NCI-H2081 (cell line): ENCODE measurements around the gene ADGRL3.
A peak's percentile ranks its signal among the peaks of the same experiment; 100 is the strongest.

ENCODE experiments used
- DNase-seq, 2 experiments: peaks; one replicate each; lab custom pipeline; 2025; lab: John Stamatoyannopoulos, UW

Gene ADGRL3

GRCh38 chr4:61426229-61426628, 226.1 kb downstream of the ADGRL3 start:
- no peak for DNase-seq

DNA sequence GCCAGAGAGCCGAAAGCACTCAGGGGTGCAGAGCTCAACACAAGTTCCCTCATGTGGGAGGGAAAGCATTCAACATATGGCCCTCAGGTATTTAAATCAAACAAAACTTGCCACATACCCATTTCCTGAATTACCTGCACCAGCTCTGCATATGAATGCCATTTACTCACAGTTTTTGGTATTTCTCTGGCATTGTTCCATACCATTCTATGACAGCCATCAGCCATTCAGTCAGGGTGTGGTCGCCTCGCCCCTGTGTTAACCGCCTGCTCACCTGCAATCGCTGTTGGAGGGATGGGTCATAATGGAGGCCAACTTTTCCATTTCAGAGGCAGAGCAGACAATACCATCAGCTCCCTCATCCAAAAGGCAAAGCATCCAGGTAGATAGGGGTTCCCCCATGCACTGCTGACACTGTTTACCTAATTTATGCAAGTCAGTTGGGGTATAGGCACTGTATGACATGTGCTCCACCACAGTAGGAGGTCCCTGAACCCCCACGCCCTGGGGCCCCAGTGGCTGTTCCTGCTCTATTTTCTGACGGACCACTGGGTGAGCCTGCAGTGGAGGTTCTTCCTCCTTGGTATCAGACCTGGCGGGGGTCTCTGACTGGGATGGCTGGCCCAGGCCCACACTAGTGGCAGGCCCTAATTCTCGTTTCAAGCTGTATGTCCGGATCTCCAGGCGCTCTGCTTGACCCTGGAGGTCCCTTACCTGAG, 227.1 kb downstream of the ADGRL3 start:
- no peak for DNase-seq

- DNase-seq = peak in 1 of 2 experiments; percentile 4
These were observed 227.8 kb downstream of the ADGRL3 start for GRCh38 chr4:61427818-61428495.

DNA sequence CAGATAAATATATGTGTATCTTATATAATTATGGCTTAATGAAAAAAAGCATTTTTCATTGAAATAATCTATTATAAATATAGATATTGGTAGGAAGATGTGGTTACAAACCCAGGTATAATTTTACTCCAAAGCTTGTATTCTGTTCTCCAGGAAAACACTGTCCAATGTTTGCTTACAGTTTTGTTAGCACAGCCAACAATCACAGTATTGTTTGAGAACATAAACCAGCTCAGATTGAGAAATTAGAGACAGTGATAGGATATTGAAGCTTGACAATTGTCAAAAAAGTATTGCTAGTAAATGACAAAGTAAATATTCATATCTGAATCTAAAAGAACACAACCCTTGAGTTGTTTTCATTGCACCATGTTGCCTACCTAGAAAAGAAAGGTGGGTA, 228.8 kb downstream of the ADGRL3 start:
- DNase-seq = peak in 1 of 2 experiments; percentile 30

DNA sequence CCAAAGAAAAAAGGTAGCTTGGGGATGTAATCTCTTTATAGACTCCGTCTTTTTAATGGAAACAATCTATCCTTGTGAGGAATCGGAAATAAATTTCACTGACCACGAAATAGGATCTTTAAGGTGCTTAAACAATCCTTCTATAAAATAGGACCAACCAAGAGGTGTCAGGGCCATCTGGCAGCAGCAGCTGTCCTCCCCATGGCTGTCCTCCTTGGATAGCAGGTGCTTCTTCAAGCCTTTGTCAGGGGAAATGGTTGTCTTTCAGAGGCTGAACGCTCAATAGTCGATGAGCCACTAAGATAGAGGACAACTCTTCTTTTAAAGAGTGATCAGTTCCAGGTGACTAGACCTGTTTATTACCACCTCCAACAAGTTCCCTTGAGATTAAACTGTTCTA, 231.0 kb downstream of the ADGRL3 start:
- DNase-seq = no peak

- DNase-seq = no peak
These were observed 237.8 kb downstream of the ADGRL3 start for GRCh38 chr4:61437923-61438322.

DNA sequence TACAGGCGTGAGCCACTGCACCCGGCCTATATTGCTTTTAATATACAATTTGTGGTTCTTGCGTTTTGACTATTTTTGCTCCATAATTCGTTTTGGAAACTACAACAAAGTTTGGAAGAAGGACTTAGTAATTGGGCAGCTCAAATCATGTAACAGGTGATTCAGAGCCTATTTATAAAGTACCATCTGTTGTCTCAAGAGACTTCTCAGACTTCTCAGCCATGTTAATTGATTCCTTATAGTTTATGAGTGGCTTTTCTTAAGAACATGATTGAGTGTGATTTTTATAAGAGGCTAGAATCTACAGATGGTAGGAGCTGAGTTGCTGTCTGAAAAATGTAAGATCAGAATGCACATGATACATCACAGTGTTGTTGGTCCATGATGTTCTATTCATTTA, 240.2 kb downstream of the ADGRL3 start:
- no peak for DNase-seq

DNA sequence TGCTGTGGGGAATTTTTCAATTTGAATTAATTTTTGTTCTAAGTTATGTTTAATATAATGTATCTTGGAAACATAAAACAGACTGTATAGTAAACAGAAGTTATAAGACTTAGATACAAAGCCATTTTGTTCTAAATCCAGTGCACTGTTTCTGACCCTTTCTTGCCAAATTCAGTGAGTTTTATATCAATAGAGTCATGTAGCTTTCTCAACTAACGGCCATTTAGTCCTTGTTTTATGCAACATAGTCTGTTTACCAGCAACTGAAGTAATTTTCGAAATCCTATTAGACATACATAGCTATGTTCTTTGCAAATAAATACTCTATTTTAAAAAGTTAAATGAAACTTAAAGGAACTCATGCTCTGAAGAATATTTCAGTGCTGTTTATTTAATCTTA, 242.8 kb downstream of the ADGRL3 start:
- DNase-seq = no peak

DNA sequence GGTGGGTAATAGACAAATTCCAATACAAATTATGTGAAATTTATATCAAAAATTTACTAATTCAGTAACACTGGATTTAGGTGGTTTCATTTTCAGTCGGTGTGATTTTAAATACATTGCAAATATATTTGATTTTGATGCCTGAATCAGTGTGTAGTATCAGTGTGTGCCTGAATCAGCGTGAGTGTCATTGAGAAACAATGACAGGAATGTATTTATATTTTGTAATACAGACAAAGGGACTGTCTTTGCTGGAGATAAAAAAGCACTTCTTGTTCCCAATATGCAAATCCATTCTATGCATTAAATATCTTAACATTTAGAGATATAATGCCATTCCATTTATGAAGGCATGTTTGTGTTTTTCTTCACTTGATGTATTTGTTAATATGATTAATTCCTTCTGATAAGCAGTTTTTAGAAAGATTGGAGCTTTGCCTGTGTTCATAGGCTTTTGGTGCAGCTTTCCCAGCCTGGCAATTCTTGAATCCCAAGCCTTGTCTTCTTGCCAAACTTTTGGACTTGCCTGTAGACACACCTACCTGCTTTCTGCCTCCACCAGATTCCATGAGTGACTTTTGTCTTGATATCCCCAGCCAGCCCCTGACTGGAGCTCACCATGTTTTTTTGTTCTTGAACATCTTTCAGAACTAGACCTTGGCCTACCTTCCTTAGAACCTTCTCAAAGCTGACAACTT, 243.8 kb downstream of the ADGRL3 start:
- DNase-seq = no peak

- peak; percentile 13 to 84 for DNase-seq
These were observed 245.4 kb downstream of the ADGRL3 start for GRCh38 chr4:61445374-61446063.

GRCh38 chr4:61446941-61447340, 246.8 kb downstream of the ADGRL3 start:
- DNase-seq = peak; percentile 61 to 78

GRCh38 chr4:61447918-61448317, 247.8 kb downstream of the ADGRL3 start:
- no peak for DNase-seq

DNA sequence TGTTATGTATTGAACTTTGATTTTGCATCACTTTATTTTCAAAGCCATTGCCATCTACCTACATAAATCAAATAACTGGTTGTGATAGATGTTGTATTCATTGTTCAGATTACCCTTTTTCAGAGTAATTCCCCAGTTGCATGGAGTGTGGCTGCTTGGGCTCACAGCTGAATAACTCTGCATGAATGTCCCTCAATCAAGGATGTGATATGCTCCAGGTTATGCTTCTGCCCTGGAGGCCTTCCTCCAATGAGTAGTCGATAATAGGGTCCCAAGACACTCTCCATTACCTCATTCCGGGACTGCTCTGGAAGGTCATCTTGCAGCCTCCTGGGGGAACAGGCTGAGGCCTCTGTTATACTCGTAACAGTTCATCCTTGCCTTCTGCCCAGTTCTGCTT, 251.8 kb downstream of the ADGRL3 start:
- DNase-seq = no peak

DNA sequence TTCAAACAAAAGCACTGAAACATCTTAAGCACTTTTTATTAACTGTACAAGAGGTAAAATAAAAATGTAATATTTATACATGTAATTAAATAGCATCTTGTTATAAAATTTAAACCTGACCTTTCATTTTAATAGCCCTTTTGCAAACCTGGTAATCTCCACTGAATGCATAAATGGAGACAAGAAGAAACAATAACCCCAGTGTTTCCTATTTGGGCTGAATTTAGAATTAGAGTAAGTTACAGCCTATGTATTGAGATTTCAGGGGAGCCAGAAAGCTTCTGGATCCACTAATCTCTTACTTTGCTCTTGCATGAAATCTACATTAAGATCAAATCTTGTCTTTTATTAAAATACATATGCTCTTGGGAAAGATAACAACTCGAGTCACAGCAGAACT, 261.8 kb downstream of the ADGRL3 start:
- no peak for DNase-seq

DNA sequence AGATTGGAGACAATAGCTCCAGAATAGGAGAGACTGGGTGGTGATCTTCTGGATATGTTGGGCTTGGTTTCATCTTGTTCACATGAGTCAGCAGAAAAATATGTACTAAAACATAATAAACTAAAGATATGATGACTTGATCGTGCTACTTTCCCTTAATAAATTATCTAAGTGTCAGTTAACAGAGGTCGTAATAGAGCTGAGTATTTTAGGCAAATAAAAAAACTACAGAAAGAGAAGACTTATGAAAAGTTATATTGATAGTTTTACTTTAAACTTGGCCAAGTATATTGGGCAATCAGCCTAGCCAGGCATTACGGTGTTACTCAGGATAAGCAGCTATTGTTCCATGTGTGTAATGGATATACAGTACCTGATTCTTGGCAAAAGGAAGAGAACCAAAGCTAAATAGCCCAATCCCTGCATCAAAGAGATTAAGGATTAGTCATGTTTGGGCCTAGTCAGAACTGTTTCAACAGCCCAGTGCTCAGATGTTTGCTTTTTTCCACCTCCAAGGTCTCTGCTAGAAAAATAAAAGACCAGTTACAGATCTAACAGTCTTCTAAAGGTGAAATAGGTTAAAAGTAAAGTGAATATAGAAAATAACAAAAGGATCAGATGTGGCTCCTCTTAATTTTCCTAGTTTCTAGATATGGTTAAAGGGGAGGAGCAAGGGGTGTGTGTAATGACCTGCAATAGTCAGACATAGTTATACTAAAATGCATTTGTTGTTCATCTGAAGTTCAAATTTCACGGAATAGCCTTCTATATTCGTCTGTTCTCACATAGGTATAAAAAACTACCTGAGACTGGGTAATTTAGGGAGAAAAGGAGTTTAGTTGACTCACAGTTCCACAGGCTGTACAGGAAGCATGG, 262.6 kb downstream of the ADGRL3 start:
- DNase-seq = no peak

GRCh38 chr4:61468024-61468720, 268.0 kb downstream of the ADGRL3 start:
- DNase-seq = no peak

DNA sequence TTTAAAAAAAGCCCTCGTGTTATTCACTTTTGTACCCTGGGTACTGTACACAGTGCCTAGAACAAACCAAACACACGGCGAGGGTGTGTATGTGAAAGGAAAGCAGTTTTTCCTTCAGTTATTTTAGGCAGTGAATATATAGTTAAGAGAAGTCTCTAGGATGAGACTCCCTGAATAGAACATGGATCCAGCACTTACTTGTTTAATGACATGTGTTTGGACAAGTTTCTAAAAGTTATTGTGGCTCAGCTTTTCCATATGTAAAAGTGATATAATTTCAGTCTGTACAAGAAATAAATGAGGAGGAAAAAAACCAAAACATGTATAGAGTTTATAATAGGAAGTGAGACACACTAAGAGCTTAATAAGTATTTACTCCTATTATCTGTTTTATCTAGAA, 273.2 kb downstream of the ADGRL3 start:
- no peak for DNase-seq

DNA sequence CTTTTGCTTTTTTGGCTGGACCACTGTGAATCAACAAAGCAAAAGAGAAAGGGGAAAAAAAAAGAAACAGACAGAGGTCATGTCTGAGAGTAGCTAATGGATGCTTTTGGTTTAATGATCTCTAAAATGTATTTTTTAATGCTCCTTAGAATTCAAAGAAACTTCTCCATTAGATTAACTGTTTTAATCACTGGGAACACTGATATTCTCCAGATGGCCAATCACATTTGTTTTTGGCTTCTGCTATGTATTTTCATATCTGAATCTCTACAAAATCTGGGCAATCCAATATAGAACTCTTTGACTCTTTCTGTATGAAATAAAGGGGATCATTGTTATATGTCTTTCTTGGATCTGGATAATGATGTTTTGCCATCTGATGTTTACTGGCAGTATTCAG, 278.2 kb downstream of the ADGRL3 start:
- no peak for DNase-seq

GRCh38 chr4:61485056-61485455, 284.9 kb downstream of the ADGRL3 start:
- DNase-seq = no peak

DNA sequence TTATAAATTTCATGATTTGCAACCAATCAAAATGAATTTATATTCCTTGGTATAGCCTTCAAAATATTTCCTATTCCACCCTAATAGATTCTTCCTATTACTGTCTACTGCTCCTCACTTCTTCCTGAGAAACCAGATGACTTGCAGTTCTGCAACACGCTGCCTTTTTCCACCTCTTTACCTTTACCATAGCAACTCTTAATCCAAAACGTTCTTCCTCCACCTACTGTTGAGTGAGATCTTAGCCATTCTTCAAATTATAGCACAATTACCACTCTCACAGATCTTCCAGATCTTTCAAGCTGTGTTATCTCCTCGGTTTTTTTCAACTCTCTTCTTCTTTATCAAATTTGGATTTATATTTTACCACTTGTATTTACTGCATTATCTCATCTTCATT, 289.8 kb downstream of the ADGRL3 start:
- DNase-seq = no peak

GRCh38 chr4:61493041-61493440, 292.9 kb downstream of the ADGRL3 start:
- peak in 1 of 2 experiments; percentile 58 for DNase-seq
